Testis (tissue), 3 donors: ENCODE data around the gene BMPR1A. TPM values are rescaled to one million over a fixed set of nuclear protein-coding genes. Genes with fewer than 3 reads are reported as not detected.

Source experiments
- DNase-seq: peaks from one replicate; pipeline ENCODE4 v3.0.0-alpha.2; 2019
- H3K27ac ChIP-seq, 2 donors: fragments of 200-600 bp; sonication (generic); one replicate each; pipeline ENCODE4 v1.5.1; 2019
- H3K27me3 ChIP-seq: fragments of 200-600 bp; sonication (generic); one replicate; pipeline ENCODE4 v1.5.1; 2019
- H3K36me3 ChIP-seq: fragments of 200-600 bp; sonication (generic); one replicate; pipeline ENCODE4 v1.5.1; 2017; ENCODE audit warnings: low read depth; ENCODE audit errors: missing control alignments
- H3K4me1 ChIP-seq: fragments of 200-600 bp; sonication (generic); one replicate; pipeline ENCODE4 v1.5.1; 2019
- H3K4me3 ChIP-seq, 2 donors: fragments of 200-600 bp; sonication (generic); one replicate each; pipeline ENCODE4 v1.5.1; 2017 to 2019
- H3K9me3 ChIP-seq: fragments of 200-600 bp; sonication (generic); one replicate; pipeline ENCODE4 v1.5.1; 2017
- POLR2A ChIP-seq: fragments of 450-650 bp; IDR thresholded peaks from one replicate; pipeline ENCODE4 v1.6.1; 2017; ENCODE audit warnings: antibody characterized with exemption, mild to moderate bottlenecking, moderate library complexity
- WGBS, 2 donors: methylation state at CpG; one replicate each; pipeline ENCODE4 v1.1.5; 2018; 5-methylcytosine and 5-hydroxymethylcytosine counted together
- intact Hi-C: fragments of 100-400 bp; cut with DNase I; formaldehyde crosslinking; loops from one replicate; pipeline ENCODE4 v1.15.1; 2023; ENCODE audit warnings: low total_unique reads
- polyA plus RNA-seq: library from polyadenylated mRNA; stranded (reverse); fragments of 350-450 nt; fragmentation: Illumina TruSeq; extraction: RNeasy Lipid Tissue Mini Kit (QIAGEN cat#74804); gene quantifications from one replicate; pipeline ENCODE4 v1.2.3, GENCODE V29; 2014; ENCODE audit warnings: low read depth, low replicate concordance; ENCODE audit not compliant: insufficient read depth
- total RNA-seq, 2 donors: library from RNA; depleted of rRNA; stranded (reverse); fragments of >200 nt; gene quantifications; one replicate each; pipeline ENCODE4 v1.2.3, GENCODE V29; 2016
- TF ChIP-seq, protein P1 (sequence below), 3 experiments: fragments of 450-650 bp in 2 of 3; fragments of 200-600 bp in 1 of 3; sonication (generic) in 1 of 3; IDR thresholded peaks; one replicate each; pipeline ENCODE4 v1.5.1; 2016 to 2019; ENCODE audit warnings: antibody characterized with exemption in 3 of 3, mild to moderate bottlenecking in 2 of 3, moderate library complexity in 1 of 3

BMPR1A gene
- total and polyA plus RNA-seq, 3 donors from 2014 or later, result 19.5 to 51.1 (median 42.6) TPM

DNA sequence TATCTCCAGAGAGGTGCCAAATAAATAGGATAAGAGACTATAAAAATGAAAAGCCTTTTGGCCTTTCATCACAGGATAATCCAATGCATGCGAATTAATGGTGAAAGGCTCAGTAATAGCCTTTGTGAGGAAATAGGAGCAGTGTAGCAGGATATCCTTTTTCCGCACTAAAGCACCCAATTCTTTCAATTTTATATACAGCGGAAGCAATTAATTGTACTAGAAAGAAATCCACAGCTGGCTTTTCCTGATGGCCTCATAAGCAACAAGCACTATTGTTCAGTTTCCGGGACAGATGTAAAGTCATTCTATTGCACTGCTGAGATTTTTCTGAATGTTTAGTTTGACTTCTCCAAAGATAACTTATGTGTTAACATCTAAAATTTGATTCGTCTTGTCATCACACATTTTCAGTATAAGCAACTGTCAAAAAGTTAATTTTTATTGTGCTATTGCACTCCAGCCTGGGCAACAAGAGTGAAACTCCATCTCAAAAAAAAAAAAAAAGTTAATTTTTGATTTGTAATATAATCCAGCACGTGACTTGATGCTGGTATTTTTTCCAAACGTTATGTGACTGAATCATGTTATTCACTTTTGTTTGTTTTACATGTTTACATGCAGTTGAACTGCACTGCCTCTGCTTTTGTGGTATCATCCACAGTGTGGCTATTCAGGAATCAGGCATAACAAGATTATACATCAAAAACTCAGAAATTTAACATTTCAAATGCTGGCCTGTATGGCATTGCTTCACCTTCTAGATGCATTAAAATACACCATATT, 8.4 kb upstream of the BMPR1A start:
- H3K36me3 ChIP-seq, result no peaks in the 10 kb centered on the region
- H3K9me3 ChIP-seq, result no peaks in the 10 kb centered on the region
- no peak overlapping the region for H3K27ac ChIP-seq
- DNase-seq, result no peak
- TF ChIP-seq, protein P1, sequence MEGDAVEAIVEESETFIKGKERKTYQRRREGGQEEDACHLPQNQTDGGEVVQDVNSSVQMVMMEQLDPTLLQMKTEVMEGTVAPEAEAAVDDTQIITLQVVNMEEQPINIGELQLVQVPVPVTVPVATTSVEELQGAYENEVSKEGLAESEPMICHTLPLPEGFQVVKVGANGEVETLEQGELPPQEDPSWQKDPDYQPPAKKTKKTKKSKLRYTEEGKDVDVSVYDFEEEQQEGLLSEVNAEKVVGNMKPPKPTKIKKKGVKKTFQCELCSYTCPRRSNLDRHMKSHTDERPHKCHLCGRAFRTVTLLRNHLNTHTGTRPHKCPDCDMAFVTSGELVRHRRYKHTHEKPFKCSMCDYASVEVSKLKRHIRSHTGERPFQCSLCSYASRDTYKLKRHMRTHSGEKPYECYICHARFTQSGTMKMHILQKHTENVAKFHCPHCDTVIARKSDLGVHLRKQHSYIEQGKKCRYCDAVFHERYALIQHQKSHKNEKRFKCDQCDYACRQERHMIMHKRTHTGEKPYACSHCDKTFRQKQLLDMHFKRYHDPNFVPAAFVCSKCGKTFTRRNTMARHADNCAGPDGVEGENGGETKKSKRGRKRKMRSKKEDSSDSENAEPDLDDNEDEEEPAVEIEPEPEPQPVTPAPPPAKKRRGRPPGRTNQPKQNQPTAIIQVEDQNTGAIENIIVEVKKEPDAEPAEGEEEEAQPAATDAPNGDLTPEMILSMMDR (IDR thresholded peaks at IDR 0.05), result no peak
- no peak for TF ChIP-seq POLR2A
- H3K4me1 ChIP-seq, result peaks cover 7% of the 10 kb centered on the region
- intact Hi-C loops, result no loop called here
- WGBS, 2 donors, result 64 to 75% methylated on average over 7 of the region's 7 CpGs
- H3K4me3 ChIP-seq, result no peak overlapping the region
- H3K27me3 ChIP-seq, result no peaks in the 10 kb centered on the region

DNA sequence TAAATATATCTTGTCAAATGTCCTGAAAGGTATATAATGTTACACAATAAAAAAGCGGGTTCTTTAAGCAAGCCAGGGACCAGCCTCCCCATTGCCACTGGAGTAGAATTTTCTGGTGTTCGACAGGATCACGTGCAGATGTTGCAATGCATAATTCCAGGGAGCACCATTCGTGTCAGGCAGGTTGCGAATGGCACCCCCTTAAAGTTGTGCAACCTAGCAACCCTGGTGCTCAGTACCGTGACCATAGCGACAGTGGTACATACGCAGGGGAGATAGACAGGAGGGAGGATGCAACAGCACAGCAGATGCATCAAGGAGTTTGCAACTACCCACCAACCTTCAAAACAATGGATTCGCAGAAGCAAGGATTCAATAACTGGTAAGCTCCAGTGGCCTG, 6.6 kb upstream of the BMPR1A start:
- DNase-seq, result no peak
- WGBS, 2 donors, result 91 to 92% methylated on average over 9 of the region's 9 CpGs
- Histone ChIP-seq H3K4me1 (peaks cover 2% of the 10 kb centered on the region), H3K36me3 (no peaks in the 10 kb centered on the region), H3K27ac (no peak overlapping the region), H3K27me3 (no peaks in the 10 kb centered on the region), H3K9me3 (no peaks in the 10 kb centered on the region), H3K4me3 (no peak overlapping the region)
- intact Hi-C loops, result no loop called here
- TF ChIP-seq, protein P1 (IDR thresholded peaks at IDR 0.05), result no peak
- TF ChIP-seq POLR2A, result no peak

DNA sequence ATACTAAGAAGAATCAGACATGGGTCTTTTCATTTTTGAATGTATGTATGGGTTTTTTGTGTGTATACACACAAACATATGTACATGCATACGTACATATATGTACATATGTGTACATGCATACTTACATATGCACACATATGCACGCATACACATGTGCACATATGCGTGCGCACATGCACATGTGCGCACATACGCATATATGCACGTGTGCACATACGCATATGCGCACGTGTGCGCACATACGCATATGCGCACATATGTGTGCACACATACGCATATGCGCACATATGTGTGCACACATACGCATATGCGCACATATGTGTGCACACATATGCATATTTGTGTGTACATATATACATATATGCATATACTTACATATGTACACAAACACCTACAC, 4.9 kb upstream of the BMPR1A start:
- intact Hi-C loops, result no loop called here
- no peak for DNase-seq
- H3K4me3 ChIP-seq, result no peak overlapping the region
- H3K36me3 ChIP-seq, result no peaks in the 10 kb centered on the region
- H3K27ac ChIP-seq, result no peak overlapping the region
- TF ChIP-seq POLR2A, result no peak
- TF ChIP-seq, protein P1 (IDR thresholded peaks at IDR 0.05), result no peak
- H3K9me3 ChIP-seq, result no peaks in the 10 kb centered on the region
- 81 to 93% methylated on average over 17 of the region's 17 CpGs for WGBS, 2 donors
- peaks cover 7% of the 10 kb centered on the region for H3K4me1 ChIP-seq
- H3K27me3 ChIP-seq, result no peaks in the 10 kb centered on the region

DNA sequence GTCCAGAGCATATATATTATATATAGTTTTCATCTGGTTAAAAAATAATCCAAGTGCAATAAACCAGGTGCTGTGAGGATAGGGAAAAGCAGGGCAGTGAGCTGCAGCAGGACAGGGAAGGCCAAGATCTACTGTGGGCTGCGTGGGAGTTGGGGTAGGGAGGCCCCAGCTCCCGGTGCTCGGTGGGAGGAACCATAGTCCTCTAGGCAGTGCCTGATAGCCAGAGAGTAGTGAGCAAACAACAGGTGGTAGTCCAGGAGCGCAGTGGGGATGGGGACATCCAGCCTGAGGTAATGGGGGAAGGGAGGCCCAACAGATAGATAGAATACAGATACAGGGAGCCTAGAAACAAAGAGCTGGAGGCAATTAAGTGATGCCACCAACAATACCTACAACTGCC, 4.1 kb upstream of the BMPR1A start:
- Histone ChIP-seq H3K27me3 (no peaks in the 10 kb centered on the region), H3K4me1 (peaks cover 7% of the 10 kb centered on the region), H3K9me3 (no peaks in the 10 kb centered on the region), H3K27ac (no peak overlapping the region), H3K4me3 (no peak overlapping the region), H3K36me3 (no peaks in the 10 kb centered on the region)
- no peak for DNase-seq
- intact Hi-C loops, result no loop called here
- TF ChIP-seq, protein P1 (IDR thresholded peaks at IDR 0.05), result no peak
- TF ChIP-seq POLR2A, result no peak
- 45 to 61% methylated on average over 4 of the region's 4 CpGs for WGBS, 2 donors

DNA sequence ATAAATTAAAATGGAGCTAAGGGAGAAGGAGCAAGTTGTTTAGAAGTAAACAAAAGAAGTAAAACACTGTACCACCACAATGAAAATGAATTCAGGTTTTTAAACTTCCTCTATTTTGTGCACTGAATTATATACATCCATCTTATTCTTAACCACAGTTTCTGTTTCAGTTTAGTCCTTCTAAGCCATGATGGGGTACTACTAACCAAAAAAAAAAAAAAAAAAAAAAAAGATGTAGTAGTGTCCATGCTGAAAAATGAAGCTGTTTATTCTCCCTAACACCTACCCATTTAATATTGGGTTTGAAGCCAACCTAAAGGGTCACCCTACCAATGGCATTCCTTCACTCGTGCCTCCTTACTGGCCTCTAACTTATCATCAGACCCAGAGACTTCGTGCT, 3.4 kb upstream of the BMPR1A start:
- no peak overlapping the region for H3K27ac ChIP-seq
- peaks cover 7% of the 10 kb centered on the region for H3K4me1 ChIP-seq
- no peaks in the 10 kb centered on the region for H3K36me3 ChIP-seq
- H3K9me3 ChIP-seq, result no peaks in the 10 kb centered on the region
- H3K4me3 ChIP-seq, result no peak overlapping the region
- intact Hi-C loops, result no loop called here
- no peak for DNase-seq
- 64 to 87% methylated on average over 2 of the region's 2 CpGs for WGBS, 2 donors
- TF ChIP-seq POLR2A, result no peak
- TF ChIP-seq, protein P1 (IDR thresholded peaks at IDR 0.05), result no peak
- H3K27me3 ChIP-seq, result no peaks in the 10 kb centered on the region
